GM23248 (cell line): ENCODE results near the gene ZNF236.

Experiments used
- EZH2 ChIP-seq: fragments of 200-600 bp; sonication (generic); IDR thresholded peaks from 2 replicates; pipeline ENCODE4 v1.6.1; 2018; ENCODE audit warnings: antibody characterized with exemption, mild to moderate bottlenecking; ENCODE audit not compliant: insufficient read depth, poor library complexity, severe bottlenecking
- EZH2phosphoT487 ChIP-seq: fragments of 200-600 bp; sonication (generic); IDR thresholded peaks from 2 replicates; pipeline ENCODE4 v1.6.1; 2018; ENCODE audit warnings: antibody characterized with exemption, moderate library complexity, mild to moderate bottlenecking, low read depth; ENCODE audit not compliant: insufficient read depth

DNA sequence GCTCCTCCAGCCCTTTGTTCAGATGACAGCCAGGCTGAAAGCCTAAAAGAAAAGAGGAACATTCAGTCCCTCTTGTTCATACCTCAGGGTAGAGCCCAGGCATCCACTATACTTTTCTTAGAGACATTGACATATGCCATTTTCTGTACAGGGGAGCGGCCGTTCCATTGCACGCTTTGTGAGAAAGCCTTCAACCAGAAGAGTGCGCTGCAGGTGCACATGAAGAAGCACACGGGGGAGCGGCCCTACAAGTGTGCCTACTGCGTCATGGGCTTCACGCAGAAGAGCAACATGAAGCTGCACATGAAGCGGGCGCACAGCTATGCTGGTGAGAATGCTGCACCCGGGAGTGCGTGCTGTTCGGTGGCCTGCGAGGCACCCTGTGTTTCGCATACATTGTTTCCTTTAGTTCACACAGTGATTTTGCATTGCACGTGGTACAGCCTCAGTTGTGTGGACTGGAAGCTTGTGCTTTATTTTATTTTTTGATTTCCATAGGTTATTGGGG, 138.2 kb downstream of the ZNF236 start:
- TF ChIP-seq EZH2 (no peak), EZH2phosphoT487 (no peak)
